Muscle layer of duodenum (tissue), 2 donors: ENCODE data around the gene SPSB2.

Experiments used
- H3K27ac ChIP-seq: one replicate; pipeline ENCODE4 v1.7.0; 2013; ENCODE audit warnings: mild to moderate bottlenecking, low read length
- H3K27me3 ChIP-seq: one replicate; pipeline ENCODE4 v1.7.0; 2013; ENCODE audit warnings: low read depth, mild to moderate bottlenecking, control low read depth, low read length
- H3K36me3 ChIP-seq, 2 donors: one replicate each; pipeline ENCODE4 v1.7.0; 2013; ENCODE audit warnings: low read length in 2 of 2, control low read depth in 1 of 2, mild to moderate bottlenecking in 1 of 2; ENCODE audit not compliant: insufficient read depth in 2 of 2, control insufficient read depth in 1 of 2
- H3K4me1 ChIP-seq, 2 donors: one replicate each; pipeline ENCODE4 v1.7.0; 2013; ENCODE audit warnings: low read length in 2 of 2, mild to moderate bottlenecking in 2 of 2, control low read depth in 1 of 2, moderate library complexity in 1 of 2; ENCODE audit not compliant: insufficient read depth in 2 of 2, control insufficient read depth in 1 of 2
- H3K4me3 ChIP-seq, 2 donors: one replicate each; pipeline ENCODE4 v1.7.0; 2013; ENCODE audit warnings: low read length in 2 of 2, low read depth in 1 of 2, mild to moderate bottlenecking in 1 of 2
- H3K9me3 ChIP-seq, 2 donors: one replicate each; pipeline ENCODE4 v1.7.0; 2013; ENCODE audit warnings: low read length in 2 of 2, control low read depth in 1 of 2, mild to moderate bottlenecking in 1 of 2; ENCODE audit not compliant: control insufficient read depth in 1 of 2
- donor health status: healthy.

The SPSB2 gene

GRCh38 chr12:6843118-6843902, 29.8 kb downstream of the SPSB2 start:
- Histone ChIP-seq H3K4me3 (no peak overlapping the region), H3K36me3 (peaks cover 9 to 57% of the 10 kb centered on the region in 2 donors), H3K4me1 (peaks cover 0 to 3% of the 10 kb centered on the region in 2 donors)

GRCh38 chr12:6842075-6842474, 31.0 kb downstream of the SPSB2 start:
- no peak overlapping the region for H3K4me3 ChIP-seq
- peaks cover 0 to 3% of the 10 kb centered on the region in 2 donors for H3K4me1 ChIP-seq
- H3K36me3 ChIP-seq, result peaks cover 9 to 62% of the 10 kb centered on the region in 2 donors

More at GRCh38 chr12:6843118-6843902, 29.8 kb downstream of the SPSB2 start:
- Histone ChIP-seq H3K27ac (no peak overlapping the region), H3K9me3 (no peaks in the 10 kb centered on the region), H3K27me3 (no peaks in the 10 kb centered on the region)

GRCh38 chr12:6840761-6841515, 32.2 kb downstream of the SPSB2 start, which contains the start of gene GNB3:
Gene GNB3, plus strand, starts transcription at chr12:6840925. Its CDS starts 363 bp downstream, at chr12:6841288.
- Histone ChIP-seq H3K4me1 (peaks cover 0 to 3% of the 10 kb centered on the region in 2 donors), H3K4me3 (no peak within 1 kb of the TSS), H3K36me3 (peaks cover 2 to 53% of the 10 kb centered on the region in 2 donors), H3K27me3 (no peaks in the 10 kb centered on the region), H3K9me3 (no peaks in the 10 kb centered on the region), H3K27ac (no peak within 1 kb of the TSS)

More at GRCh38 chr12:6842075-6842474, 31.0 kb downstream of the SPSB2 start:
- no peak overlapping the region for H3K27ac ChIP-seq
- no peaks in the 10 kb centered on the region for H3K9me3 ChIP-seq
- no peaks in the 10 kb centered on the region for H3K27me3 ChIP-seq

- H3K27ac ChIP-seq, result no peak overlapping the region
- no peaks in the 10 kb centered on the region for H3K9me3 ChIP-seq
- no peak overlapping the region for H3K4me3 ChIP-seq
- H3K36me3 ChIP-seq, result peaks cover 0 to 47% of the 10 kb centered on the region in 2 donors
- H3K4me1 ChIP-seq, result peaks cover 0 to 3% of the 10 kb centered on the region in 2 donors
- no peaks in the 10 kb centered on the region for H3K27me3 ChIP-seq
These were observed 32.8 kb downstream of the SPSB2 start for GRCh38 chr12:6840330-6840729.

DNA sequence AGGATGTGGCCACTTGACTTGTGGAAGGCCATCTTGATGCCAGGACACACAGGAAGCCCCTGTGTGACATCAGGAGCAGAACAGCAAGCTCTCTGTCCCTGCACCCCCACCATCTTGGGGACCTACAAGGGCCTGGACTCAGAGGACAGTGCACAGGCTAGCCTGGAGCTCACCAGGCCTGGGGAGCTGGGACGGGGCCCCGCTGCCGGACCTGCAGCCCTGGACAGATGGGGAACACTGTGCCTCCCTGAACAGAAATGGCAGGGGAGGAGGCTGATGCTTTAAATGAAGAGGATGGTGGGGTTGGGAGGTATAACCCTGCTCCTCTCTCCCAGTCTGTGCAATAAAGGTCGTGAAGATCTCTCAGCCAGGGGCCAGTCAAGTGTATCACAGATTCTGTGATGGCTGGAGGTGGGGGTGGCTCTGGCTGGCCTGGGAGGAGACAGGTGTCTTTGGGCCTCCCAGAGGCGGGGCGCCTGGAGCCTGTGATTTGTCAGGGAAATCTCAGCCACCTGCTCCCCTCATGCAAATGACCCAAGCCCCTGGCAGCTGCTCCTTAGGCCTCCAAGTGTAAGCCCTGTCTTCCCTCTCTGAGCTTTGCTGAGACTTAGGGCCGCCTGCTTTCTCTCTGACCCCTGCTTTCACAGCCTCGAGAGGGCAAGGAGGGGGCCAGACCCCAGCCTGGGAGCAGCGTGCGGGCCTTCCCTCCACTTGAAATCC, 33.5 kb downstream of the SPSB2 start:
- H3K9me3 ChIP-seq, result no peaks in the 10 kb centered on the region
- H3K27me3 ChIP-seq, result no peaks in the 10 kb centered on the region
- H3K4me1 ChIP-seq, result peaks cover 0 to 3% of the 10 kb centered on the region in 2 donors
- H3K4me3 ChIP-seq, result no peak overlapping the region
- peaks cover 0 to 40% of the 10 kb centered on the region in 2 donors for H3K36me3 ChIP-seq
- H3K27ac ChIP-seq, result no peak overlapping the region

- Histone ChIP-seq H3K36me3 (peaks cover 5 to 40% of the 10 kb centered on the region in 2 donors), H3K4me1 (peaks cover 0 to 3% of the 10 kb centered on the region in 2 donors), H3K27me3 (no peaks in the 10 kb centered on the region), H3K9me3 (no peaks in the 10 kb centered on the region), H3K27ac (no peak overlapping the region), H3K4me3 (no peak overlapping the region)
These were observed 34.2 kb downstream of the SPSB2 start for GRCh38 chr12:6838854-6839253.

GRCh38 chr12:6837370-6838060, 35.6 kb downstream of the SPSB2 start:
- Histone ChIP-seq H3K4me1 (peaks cover 0 to 3% of the 10 kb centered on the region in 2 donors), H3K27ac (no peak overlapping the region), H3K9me3 (no peaks in the 10 kb centered on the region), H3K36me3 (peaks cover 5 to 41% of the 10 kb centered on the region in 2 donors), H3K4me3 (no peak overlapping the region), H3K27me3 (no peaks in the 10 kb centered on the region)

GRCh38 chr12:6836851-6837250, 36.3 kb downstream of the SPSB2 start:
- Histone ChIP-seq H3K36me3 (peaks cover 8 to 41% of the 10 kb centered on the region in 2 donors), H3K27ac (no peak overlapping the region), H3K27me3 (no peaks in the 10 kb centered on the region), H3K4me3 (no peak overlapping the region), H3K4me1 (peaks cover 0 to 3% of the 10 kb centered on the region in 2 donors), H3K9me3 (no peaks in the 10 kb centered on the region)

- Histone ChIP-seq H3K36me3 (peaks cover 11 to 50% of the 10 kb centered on the region in 2 donors), H3K9me3 (no peaks in the 10 kb centered on the region), H3K4me1 (peaks cover 0 to 9% of the 10 kb centered on the region in 2 donors), H3K27ac (no peak overlapping the region), H3K4me3 (no peak overlapping the region), H3K27me3 (no peaks in the 10 kb centered on the region)
These were observed 38.2 kb downstream of the SPSB2 start for GRCh38 chr12:6834873-6835272.

DNA sequence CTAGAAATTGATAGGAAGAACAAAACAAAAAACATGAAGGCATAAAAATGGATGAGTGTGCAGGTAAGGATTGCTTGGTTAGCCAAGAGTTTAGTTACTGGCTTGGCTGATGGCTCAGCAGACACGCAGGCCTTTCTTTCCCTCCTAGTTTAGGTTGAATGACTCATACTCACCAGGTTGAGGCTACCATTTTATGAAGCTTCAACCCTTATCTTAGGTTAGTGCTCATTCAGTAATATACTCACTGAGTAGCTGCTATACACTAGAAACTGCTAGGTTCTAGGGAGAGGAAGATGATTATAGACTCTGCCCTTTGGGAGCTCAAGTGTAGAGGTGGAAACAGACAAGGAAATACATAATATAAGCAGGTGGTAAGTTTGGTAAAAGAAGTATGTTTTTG, 38.8 kb downstream of the SPSB2 start:
- no peak overlapping the region for H3K4me3 ChIP-seq
- no peaks in the 10 kb centered on the region for H3K27me3 ChIP-seq
- peaks cover 0 to 12% of the 10 kb centered on the region in 2 donors for H3K4me1 ChIP-seq
- H3K36me3 ChIP-seq, result peaks cover 11 to 44% of the 10 kb centered on the region in 2 donors
- no peaks in the 10 kb centered on the region for H3K9me3 ChIP-seq
- no peak overlapping the region for H3K27ac ChIP-seq
